H9 (cell line): ENCODE results near the gene FBXO41. TPM values are rescaled to one million over a fixed set of nuclear protein-coding genes. Genes with fewer than 3 reads are reported as not detected.

Experiments
- DNase-seq: peaks from one replicate; pipeline ENCODE4 v3.0.0-alpha.2; 2017
- H2AFZ ChIP-seq: one replicate; pipeline ENCODE4 v1.6.1; 2013; ENCODE audit warnings: mild to moderate bottlenecking, low read length, control low read depth, moderate library complexity
- H2AK5ac ChIP-seq: 2 replicates; pipeline ENCODE4 v1.6.1; 2013; ENCODE audit warnings: low read length, control low read depth, mixed read lengths; ENCODE audit not compliant: insufficient read length
- H2BK120ac ChIP-seq: one replicate; pipeline ENCODE4 v1.6.1; 2013; ENCODE audit warnings: low read depth, mild to moderate bottlenecking, low read length, control low read depth, inconsistent platforms; ENCODE audit not compliant: poor library complexity, severe bottlenecking
- H2BK12ac ChIP-seq: 2 replicates; pipeline ENCODE4 v1.6.1; 2013; ENCODE audit warnings: low read length, control low read depth, mixed read lengths, low read depth; ENCODE audit not compliant: insufficient read length
- H2BK15ac ChIP-seq: 2 replicates; pipeline ENCODE4 v1.6.1; 2013; ENCODE audit warnings: low read depth, low read length, control low read depth
- H2BK20ac ChIP-seq: one replicate; pipeline ENCODE4 v1.6.1; 2013; ENCODE audit warnings: low read depth, mild to moderate bottlenecking, low read length, control low read depth, inconsistent platforms; ENCODE audit not compliant: poor library complexity, severe bottlenecking
- H2BK5ac ChIP-seq: 2 replicates; pipeline ENCODE4 v1.6.1; 2013; ENCODE audit warnings: low read length, control low read depth, mixed read lengths; ENCODE audit not compliant: insufficient read length
- H3K14ac ChIP-seq: 2 replicates; pipeline ENCODE4 v1.6.1; 2013; ENCODE audit warnings: low read length, control low read depth; ENCODE audit not compliant: insufficient read depth
- H3K18ac ChIP-seq: 2 replicates; pipeline ENCODE4 v1.6.1; 2013; ENCODE audit warnings: low read depth, mild to moderate bottlenecking, mixed read lengths, low read length, control low read depth; ENCODE audit not compliant: insufficient read length
- H3K23ac ChIP-seq: 2 replicates; pipeline ENCODE4 v1.6.1; 2013; ENCODE audit warnings: low read length, control low read depth, mixed read lengths, low read depth; ENCODE audit not compliant: insufficient read length
- H3K23me2 ChIP-seq: 2 replicates; pipeline ENCODE4 v1.6.1; 2013; ENCODE audit warnings: low read depth, mild to moderate bottlenecking, mixed read lengths, low read length, control low read depth; ENCODE audit not compliant: insufficient read length, poor library complexity, severe bottlenecking
- H3K27ac ChIP-seq: 2 replicates; pipeline ENCODE4 v1.5.1; 2013; ENCODE audit warnings: low read length, control low read depth, mixed read lengths, low read depth; ENCODE audit not compliant: insufficient read length
- H3K27me3 ChIP-seq: 2 replicates; pipeline ENCODE4 v1.6.1; 2013; ENCODE audit warnings: low read length, control low read depth, inconsistent platforms; ENCODE audit not compliant: insufficient read depth
- H3K4ac ChIP-seq: 2 replicates; pipeline ENCODE4 v1.6.1; 2013; ENCODE audit warnings: low read depth, mild to moderate bottlenecking, control low read depth, inconsistent platforms, low read length, moderate library complexity
- H3K4me1 ChIP-seq: 2 replicates; pipeline ENCODE4 v1.6.1; 2013; ENCODE audit warnings: low read length, control low read depth, inconsistent platforms; ENCODE audit not compliant: insufficient read depth
- H3K4me2 ChIP-seq: 2 replicates; pipeline ENCODE4 v1.6.1; 2013; ENCODE audit warnings: low read length, control low read depth, mixed read lengths; ENCODE audit not compliant: insufficient read length, insufficient read depth
- H3K56ac ChIP-seq: 2 replicates; pipeline ENCODE4 v1.6.1; 2013; ENCODE audit warnings: low read depth, mild to moderate bottlenecking, mixed read lengths, low read length, control low read depth; ENCODE audit not compliant: insufficient read length
- H3K79me1 ChIP-seq: 2 replicates; pipeline ENCODE4 v1.6.1; 2013; ENCODE audit warnings: low read depth, mild to moderate bottlenecking, moderate library complexity, low read length, control low read depth, inconsistent platforms; ENCODE audit not compliant: insufficient read depth, poor library complexity, severe bottlenecking
- H3K79me2 ChIP-seq: 2 replicates; pipeline ENCODE4 v1.6.1; 2013; ENCODE audit warnings: low read length, control low read depth, inconsistent platforms; ENCODE audit not compliant: insufficient read depth
- H3K9ac ChIP-seq: 2 replicates; pipeline ENCODE4 v1.6.1; 2013; ENCODE audit warnings: low read length, control low read depth, mixed read lengths; ENCODE audit not compliant: insufficient read length; ENCODE audit errors: extremely low read depth
- H3K9me3 ChIP-seq: one replicate; pipeline ENCODE4 v1.6.1; 2013; ENCODE audit warnings: low read depth, low read length, inconsistent platforms; ENCODE audit not compliant: control insufficient read depth
- H3T11ph ChIP-seq: one replicate; pipeline ENCODE4 v1.6.1; 2013; ENCODE audit warnings: mild to moderate bottlenecking, low read length, control low read depth, inconsistent platforms
- H4K20me1 ChIP-seq: one replicate; pipeline ENCODE4 v1.6.1; 2013; ENCODE audit not compliant: control insufficient read depth, insufficient read length, insufficient read depth
- H4K5ac ChIP-seq: 2 replicates; pipeline ENCODE4 v1.6.1; 2013; ENCODE audit warnings: low read depth, mild to moderate bottlenecking, mixed read lengths, low read length, control low read depth; ENCODE audit not compliant: insufficient read length
- H4K8ac ChIP-seq: replicated peaks from 2 replicates; pipeline ENCODE4 v1.6.1; 2013; ENCODE audit warnings: low read length, control low read depth, mixed read lengths, low read depth; ENCODE audit not compliant: insufficient read length
- H4K91ac ChIP-seq: 2 replicates; pipeline ENCODE4 v1.6.1; 2013; ENCODE audit warnings: low read depth, mild to moderate bottlenecking, moderate library complexity, mixed read lengths, low read length, control low read depth; ENCODE audit not compliant: insufficient read length
- H3K27ac Mint-ChIP-seq, 3 experiments: 2 replicates in 2 of 3; 3 replicates in 1 of 3; pipeline ENCODE4 v1.8.0; 2020 to 2021; ENCODE audit warnings: mixed read lengths in 3 of 3, mild to moderate bottlenecking in 1 of 3, moderate library complexity in 1 of 3
- H3K27me3 Mint-ChIP-seq: 2 replicates; pipeline ENCODE4 v1.8.0; 2021; ENCODE audit warnings: low read depth, mild to moderate bottlenecking, moderate library complexity, mixed read lengths
- H3K36me3 Mint-ChIP-seq, 3 experiments: 2 replicates in 2 of 3; 3 replicates in 1 of 3; pipeline ENCODE4 v1.8.0; 2020 to 2021; ENCODE audit warnings: low read depth in 3 of 3, mixed read lengths in 3 of 3; ENCODE audit not compliant: insufficient read depth in 1 of 3
- H3K4me1 Mint-ChIP-seq, 2 experiments: 2 replicates each; pipeline ENCODE4 v1.8.0; 2020; ENCODE audit warnings: mixed read lengths in 2 of 2
- H3K4me3 Mint-ChIP-seq, 2 experiments: 2 replicates in 1 of 2; 3 replicates in 1 of 2; pipeline ENCODE4 v1.8.0; 2020 to 2021; ENCODE audit warnings: mild to moderate bottlenecking in 2 of 2, mixed read lengths in 2 of 2, moderate library complexity in 1 of 2
- H3K9me3 Mint-ChIP-seq, 2 experiments: 2 replicates in 1 of 2; 3 replicates in 1 of 2; pipeline ENCODE4 v1.8.0; 2020; ENCODE audit warnings: mild to moderate bottlenecking in 2 of 2, mixed read lengths in 2 of 2, moderate library complexity in 1 of 2
- WGBS: extraction: QIAGEN DNeasy Blood & Tissue Kit; methylation state at CpG from one replicate; pipeline ENCODE4 v1.1.7; 2013; ENCODE audit warnings: missing lambda C conversion rate, low lambda C conversion rate, mixed read lengths; ENCODE audit not compliant: insufficient read length; ENCODE audit errors: extremely low coverage; 5-methylcytosine and 5-hydroxymethylcytosine counted together
- total RNA-seq: library from RNA; stranded (reverse); gene quantifications from 2 replicates; pipeline ENCODE4 v1.2.1, GENCODE V29; 2021
- TF ChIP-seq, protein P1 (sequence below): fragments of 200-600 bp; sonication (generic); conservative IDR thresholded peaks from 3 replicates; pipeline ENCODE4 v1.8.0; 2021; ENCODE audit warnings: antibody characterized with exemption, mild to moderate bottlenecking

Gene FBXO41
- total RNA-seq, 1 experiment from 2014 or later, result 16.2 TPM

DNA sequence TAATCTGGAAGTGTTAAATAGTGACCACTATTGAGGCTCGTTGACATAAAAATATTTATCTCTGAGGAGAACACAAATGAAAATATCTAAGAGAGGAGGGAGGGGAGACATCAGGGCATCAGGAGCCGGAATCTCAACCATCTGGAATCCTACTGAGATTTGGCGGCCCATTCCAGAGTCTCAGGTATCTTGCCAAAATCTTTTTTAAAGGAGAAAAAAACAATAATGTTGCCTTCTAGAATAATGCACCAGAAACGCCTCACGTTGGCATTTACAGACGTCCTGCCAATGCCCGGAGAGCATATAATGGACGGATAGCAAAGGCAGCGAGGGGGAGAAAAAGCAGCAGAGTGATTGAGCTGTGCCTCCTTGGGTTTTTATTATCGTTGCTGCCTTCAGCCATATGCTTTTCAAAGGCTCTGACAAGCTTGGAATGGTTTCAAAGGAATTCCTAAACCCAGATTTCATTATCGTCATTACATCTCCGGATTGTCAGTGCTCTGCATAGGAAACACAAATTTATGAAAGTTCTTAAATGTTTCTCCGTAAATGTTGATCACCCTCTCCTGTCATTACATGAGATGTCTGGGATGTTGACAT, 39.9 kb upstream of the FBXO41 start:
- H3K56ac ChIP-seq, result no peak overlapping the region
- no peak overlapping the region for H2BK15ac ChIP-seq
- Mint-ChIP-seq H3K4me3 (no peak overlapping the region), H3K4me1 (peaks cover 4 to 6% of the 10 kb centered on the region in 2 experiments; a peak in 3 of 4 replicates), H3K9me3 (no peaks in the 10 kb centered on the region), H3K27me3 (peaks cover 44% of the 10 kb centered on the region), H3K36me3 (no peaks in the 10 kb centered on the region), H3K27ac (no peak overlapping the region)
- no peak overlapping the region for H3K4me2 ChIP-seq
- TF ChIP-seq, protein P1, sequence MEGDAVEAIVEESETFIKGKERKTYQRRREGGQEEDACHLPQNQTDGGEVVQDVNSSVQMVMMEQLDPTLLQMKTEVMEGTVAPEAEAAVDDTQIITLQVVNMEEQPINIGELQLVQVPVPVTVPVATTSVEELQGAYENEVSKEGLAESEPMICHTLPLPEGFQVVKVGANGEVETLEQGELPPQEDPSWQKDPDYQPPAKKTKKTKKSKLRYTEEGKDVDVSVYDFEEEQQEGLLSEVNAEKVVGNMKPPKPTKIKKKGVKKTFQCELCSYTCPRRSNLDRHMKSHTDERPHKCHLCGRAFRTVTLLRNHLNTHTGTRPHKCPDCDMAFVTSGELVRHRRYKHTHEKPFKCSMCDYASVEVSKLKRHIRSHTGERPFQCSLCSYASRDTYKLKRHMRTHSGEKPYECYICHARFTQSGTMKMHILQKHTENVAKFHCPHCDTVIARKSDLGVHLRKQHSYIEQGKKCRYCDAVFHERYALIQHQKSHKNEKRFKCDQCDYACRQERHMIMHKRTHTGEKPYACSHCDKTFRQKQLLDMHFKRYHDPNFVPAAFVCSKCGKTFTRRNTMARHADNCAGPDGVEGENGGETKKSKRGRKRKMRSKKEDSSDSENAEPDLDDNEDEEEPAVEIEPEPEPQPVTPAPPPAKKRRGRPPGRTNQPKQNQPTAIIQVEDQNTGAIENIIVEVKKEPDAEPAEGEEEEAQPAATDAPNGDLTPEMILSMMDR, result no peak
- no peak overlapping the region for H2BK5ac ChIP-seq
- H4K5ac ChIP-seq, result no peak overlapping the region
- H3K23ac ChIP-seq, result no peak overlapping the region
- H2AFZ ChIP-seq, result no peak overlapping the region
- no peaks in the 10 kb centered on the region for H3K23me2 ChIP-seq
- no peak overlapping the region for H3K9ac ChIP-seq
- no peaks in the 10 kb centered on the region for H3K9me3 ChIP-seq
- H3K18ac ChIP-seq, result no peak overlapping the region
- no peak overlapping the region for H3K4ac ChIP-seq
- H2BK12ac ChIP-seq, result no peak overlapping the region
- no peak overlapping the region for H4K91ac ChIP-seq
- H3K4me1 ChIP-seq, result no peaks in the 10 kb centered on the region
- no peaks in the 10 kb centered on the region for H3K79me2 ChIP-seq
- no CpG with 5 or more reads among the region's 13 CpGs for WGBS
- H2AK5ac ChIP-seq, result no peak overlapping the region
- DNase-seq, result no peak
- no peak overlapping the region for H4K8ac ChIP-seq
- no peak overlapping the region for H2BK20ac ChIP-seq
- no peak overlapping the region for H3K14ac ChIP-seq
- H3K27ac ChIP-seq, result no peak overlapping the region
- H3K27me3 ChIP-seq, result no peaks in the 10 kb centered on the region
- H2BK120ac ChIP-seq, result no peak overlapping the region
- H4K20me1 ChIP-seq, result no peaks in the 10 kb centered on the region
- H3K79me1 ChIP-seq, result no peaks in the 10 kb centered on the region
- no peak overlapping the region for H3T11ph ChIP-seq
